ENCODE measurements around the gene CARNS1.
A peak's percentile ranks its signal among the peaks of the same experiment; 100 is the strongest.
"Not testable (repeated sequence)": the region's sequence is repeated elsewhere in the genome, so short reads cannot be mapped to it uniquely, and the experiment has no call there.

The CARNS1 gene

DNA sequence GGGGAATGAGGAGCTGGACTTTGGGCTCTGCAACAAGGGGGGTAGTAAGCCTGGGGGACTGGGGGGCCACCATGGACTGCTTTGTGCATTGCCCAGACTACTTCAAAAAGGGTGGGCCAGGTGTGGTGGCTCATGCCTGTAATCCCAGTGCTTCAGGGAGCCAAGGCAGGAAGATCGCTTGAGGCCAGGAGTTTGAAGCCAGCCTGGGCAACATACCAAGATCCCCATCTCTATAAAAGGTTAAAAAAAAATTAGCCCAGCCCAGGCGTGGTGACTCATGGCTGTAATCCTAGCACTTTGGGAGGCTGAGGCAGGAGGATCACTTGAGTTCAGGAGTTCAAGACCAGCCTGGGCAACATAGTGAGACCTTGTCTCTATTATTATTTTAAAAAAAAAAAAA lies 50.1 kb downstream of the CARNS1 start:
- DNase-seq (ENCODE audit: low read depth), result not testable (repeated sequence)

DNA sequence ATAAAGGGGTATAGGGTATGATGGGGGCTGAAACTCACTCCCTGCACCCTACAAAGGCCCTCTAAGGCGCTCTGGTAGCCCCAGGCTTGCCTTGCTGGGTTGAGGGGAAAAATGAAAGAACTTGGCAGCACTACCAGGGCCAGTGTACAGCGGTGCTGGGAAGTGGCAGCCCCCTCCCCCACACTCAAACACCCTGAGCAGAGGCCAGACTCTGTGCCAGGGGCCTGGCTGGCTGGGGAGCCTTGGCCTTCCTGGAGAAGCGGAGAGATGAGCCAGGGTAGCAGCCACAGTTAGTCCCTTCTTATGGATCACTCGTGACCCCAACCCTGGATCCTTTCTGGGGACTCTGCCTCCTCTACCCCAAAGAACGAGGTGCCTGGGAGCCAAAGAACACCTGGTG lies 50.9 kb downstream of the CARNS1 start:
- DNase-seq (ENCODE audit: low read depth), result no peak

DNA sequence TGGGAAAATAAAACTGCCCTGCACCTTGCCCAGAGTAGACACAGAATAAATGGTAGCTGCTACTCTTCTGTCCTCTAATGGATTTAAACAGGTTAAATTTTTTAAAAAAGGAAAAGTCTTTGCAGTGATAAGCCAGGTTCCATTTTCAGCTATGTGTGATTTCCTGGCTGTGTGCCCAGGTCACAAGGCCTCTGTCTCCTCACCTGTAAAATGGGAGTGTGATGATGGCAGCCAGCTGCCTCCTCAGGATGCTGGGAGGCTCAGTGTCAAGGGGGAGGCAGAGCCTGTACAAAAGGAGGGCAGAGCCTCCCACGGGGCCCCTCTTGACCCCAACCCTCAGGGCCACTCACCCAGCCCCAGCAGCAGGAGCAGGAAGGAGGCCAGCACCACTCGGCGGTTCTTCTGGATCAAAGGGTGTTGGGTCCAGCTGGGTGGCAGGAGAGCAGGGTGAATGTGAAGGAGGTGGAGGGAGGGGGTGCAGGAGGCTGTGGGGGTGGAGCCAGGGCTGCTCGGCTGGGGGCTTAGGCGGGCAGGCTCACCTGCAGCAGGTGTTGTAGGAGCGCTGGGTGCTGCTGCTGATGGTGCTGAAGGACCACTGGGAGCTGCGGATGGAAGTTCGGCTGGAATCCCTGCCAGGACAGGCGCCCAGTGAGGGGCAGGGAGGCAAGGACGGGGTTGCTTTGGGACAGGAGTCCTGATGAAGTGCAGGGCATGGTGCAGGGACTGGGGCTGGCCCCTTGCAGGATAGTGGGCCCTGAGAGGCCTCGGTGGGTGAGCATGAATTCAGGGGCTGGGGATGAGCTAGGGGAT lies 51.7 kb downstream of the CARNS1 start:
- no peak for DNase-seq (ENCODE audit: low read depth)

DNA sequence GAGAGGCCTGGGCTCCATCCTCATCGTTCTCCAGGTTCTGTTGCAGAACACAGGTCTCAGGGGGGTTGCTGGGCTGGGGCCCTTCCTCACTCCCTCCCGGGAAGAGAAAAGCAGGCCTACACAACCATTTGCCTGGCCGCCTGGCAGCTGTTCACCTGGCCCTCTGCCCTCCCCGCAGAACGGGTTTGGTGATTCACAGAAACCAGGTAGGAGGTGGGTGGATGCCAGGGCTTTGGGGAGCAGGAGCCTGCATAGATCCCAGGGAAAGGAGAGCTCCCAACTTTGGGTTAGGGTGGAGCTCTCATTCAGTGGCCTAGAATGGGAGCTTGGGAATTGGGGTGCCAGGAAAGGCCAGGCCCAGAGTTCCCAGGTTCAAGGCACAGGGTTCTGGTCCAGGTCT lies 52.6 kb downstream of the CARNS1 start:
- DNase-seq (ENCODE audit: low read depth), result no peak

DNA sequence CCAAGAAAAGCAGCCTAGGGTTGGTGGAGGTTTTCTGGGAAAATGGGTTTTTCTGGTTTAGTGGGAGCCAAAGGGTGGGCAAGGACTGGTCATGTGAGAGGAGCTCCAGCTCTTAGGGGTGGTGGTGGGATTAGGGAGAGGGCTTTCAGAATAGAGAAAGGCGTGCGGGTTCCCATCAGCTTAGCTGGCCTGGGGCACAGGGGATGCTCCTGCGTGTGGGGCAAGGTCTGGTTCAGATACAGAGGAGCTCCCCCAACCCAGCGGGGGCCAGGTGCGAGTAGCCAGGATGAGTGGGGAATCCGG lies 52.9 kb downstream of the CARNS1 start:
- no peak for DNase-seq (ENCODE audit: low read depth)

DNA sequence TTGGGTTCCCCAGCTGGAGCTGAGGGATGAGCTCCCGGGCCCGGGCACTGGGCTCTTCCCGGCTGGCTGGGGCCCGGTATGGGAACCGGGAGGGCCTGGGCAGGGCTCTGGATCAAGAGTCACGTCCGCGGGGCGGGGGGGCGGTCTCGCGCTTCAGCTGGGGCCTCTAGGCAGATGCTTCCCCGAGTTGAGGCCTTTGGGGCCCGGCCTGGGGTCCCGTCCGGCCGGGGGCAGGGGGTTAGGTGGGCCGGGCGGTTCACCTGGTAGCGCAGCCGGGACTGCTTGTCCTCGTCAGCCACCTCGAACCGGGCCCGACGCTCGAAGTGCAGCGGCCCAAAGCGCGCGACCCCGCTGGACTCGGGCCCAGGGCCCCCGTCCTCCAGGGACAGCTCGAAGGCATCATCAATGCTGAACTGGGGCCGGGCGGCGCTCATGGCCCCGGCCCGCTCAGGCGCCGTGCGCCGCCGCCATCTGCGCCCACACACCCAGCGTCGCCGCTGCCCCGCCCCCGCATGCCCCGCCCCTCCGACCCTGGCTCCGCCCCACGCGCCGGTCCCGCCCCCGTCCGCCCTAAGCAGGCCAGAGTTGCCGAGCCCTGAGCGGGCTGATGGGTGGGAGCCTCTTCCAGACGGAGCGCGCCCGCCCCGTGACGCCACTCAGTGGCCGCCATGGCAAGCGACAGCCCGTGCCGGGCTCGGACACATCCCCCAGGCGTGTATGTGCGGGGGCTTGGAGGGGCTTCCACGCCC lies 53.5 kb downstream of the CARNS1 start, which contains the start of gene TMEM134:
TSS of gene TMEM134 (minus strand) at position 493 of the 749 bp plus-strand sequence. CDS start at position 434, 59 bp downstream.
- peak; percentile 47 for DNase-seq (ENCODE audit: low read depth)

DNA sequence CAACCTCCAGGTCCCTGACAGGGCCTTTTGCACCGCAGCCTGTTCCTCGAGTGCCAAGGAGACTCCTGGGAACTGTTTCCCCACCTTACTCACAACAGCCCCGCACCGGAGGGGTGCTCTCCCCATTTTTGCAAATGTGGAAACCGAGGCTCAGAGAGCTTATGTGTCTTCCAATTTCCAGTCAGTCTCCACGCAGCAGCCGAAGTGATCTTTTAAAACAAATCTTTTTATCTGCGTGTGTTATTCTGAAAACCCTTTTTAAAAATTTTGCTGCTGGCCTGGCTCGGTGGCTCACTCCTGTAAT lies 54.0 kb downstream of the CARNS1 start:
- DNase-seq (ENCODE audit: low read depth), result no peak

DNA sequence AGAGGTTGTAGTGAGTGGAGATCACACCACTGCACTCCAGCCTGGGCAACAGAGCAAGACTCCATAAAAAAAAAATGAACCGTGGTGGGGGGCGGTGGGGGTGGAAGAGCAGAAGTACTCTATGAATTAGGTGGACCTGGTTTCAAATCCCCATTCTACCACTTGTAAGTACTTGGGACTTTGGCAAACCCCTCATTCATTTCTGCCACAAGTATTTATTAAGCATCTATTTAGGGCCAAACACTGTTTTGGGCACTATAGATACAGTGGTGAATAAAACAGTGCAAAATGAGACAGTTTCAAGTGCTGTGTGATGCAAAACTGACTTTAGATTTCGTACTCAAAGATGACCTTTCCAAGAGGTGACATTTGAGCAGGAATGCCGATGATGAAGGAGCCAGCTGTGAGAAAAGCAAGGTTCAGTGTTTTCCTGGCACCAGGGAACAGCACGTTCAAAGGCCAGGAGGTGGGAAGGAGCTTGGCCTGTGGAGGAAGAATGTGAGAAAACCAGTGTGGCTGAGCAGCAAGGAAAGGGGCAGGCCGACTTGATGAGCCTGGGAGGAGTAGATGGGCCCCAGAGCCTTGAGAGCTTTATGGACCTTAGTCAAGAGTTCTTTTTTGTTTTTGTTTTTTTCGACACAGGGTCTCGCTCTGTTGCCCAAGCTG lies 55.0 kb downstream of the CARNS1 start:
- no peak for DNase-seq (ENCODE audit: low read depth)

DNA sequence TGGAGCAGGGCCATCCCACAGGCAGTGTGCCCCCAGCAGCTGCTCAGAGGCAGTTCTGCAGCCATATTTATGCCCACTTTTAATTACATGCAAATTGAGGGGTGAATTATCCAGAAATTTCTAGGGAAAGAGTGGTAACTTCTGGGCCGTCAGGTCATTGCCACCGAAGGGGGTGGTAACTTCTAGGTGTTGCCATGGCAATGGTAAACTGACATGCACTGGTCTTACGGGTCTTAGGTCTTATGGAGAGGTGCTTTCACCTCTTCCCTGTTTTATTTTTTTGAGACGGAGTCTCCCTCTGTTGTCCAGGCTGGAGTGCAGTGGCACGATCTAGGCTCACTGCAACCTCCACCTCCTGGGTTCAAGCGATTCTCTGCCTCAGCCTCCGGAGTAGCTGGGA lies 57.4 kb downstream of the CARNS1 start:
- DNase-seq (ENCODE audit: low read depth), result no peak

Data from HS-5 (cell line).